GM18909 (cell line): ENCODE results near the gene RAB5B.

Source experiments
- ATAC-seq: cut with Tn5 transposase; IDR thresholded peaks from one replicate; pipeline ENCODE4 v1.9.1; 2021; ENCODE audit warnings: mild to moderate bottlenecking; ENCODE audit not compliant: unreplicated experiment, poor library complexity

RAB5B gene

GRCh38 chr12:56042843-56043242 lies 69.0 kb downstream of the RAB5B start:
- ATAC-seq: no peak
